ENCODE data around the gene GALNT10.

Gene GALNT10

GRCh38 chr5:154411338-154411737, 220.8 kb downstream of the GALNT10 start:
- no peak for DNase-seq

GRCh38 chr5:154412316-154412715, 221.8 kb downstream of the GALNT10 start:
- DNase-seq = no peak

- DNase-seq = no peak
These were observed 222.4 kb downstream of the GALNT10 start for GRCh38 chr5:154412925-154413324.

GRCh38 chr5:154415114-154415513, 224.6 kb downstream of the GALNT10 start:
- DNase-seq = no peak

- no peak for DNase-seq
These were observed 227.8 kb downstream of the GALNT10 start for GRCh38 chr5:154418344-154418820.

GRCh38 chr5:154419236-154419635, 228.7 kb downstream of the GALNT10 start:
- no peak for DNase-seq

GRCh38 chr5:154421868-154422267, 231.3 kb downstream of the GALNT10 start:
- no peak for DNase-seq

- DNase-seq = no peak
These were observed 231.8 kb downstream of the GALNT10 start for GRCh38 chr5:154422298-154422697.

GRCh38 chr5:154428208-154428607, 237.7 kb downstream of the GALNT10 start:
- DNase-seq = no peak

GRCh38 chr5:154429341-154429740, 238.8 kb downstream of the GALNT10 start:
- no peak for DNase-seq

- DNase-seq = no peak
These were observed 239.9 kb downstream of the GALNT10 start for GRCh38 chr5:154430466-154430865.

GRCh38 chr5:154430961-154431630, 240.6 kb downstream of the GALNT10 start:
- no peak for DNase-seq

- no peak for DNase-seq
These were observed 244.7 kb downstream of the GALNT10 start for GRCh38 chr5:154435226-154435625.

GRCh38 chr5:154437281-154437965, 246.9 kb downstream of the GALNT10 start:
- no peak for DNase-seq

- no peak for DNase-seq
These were observed 250.0 kb downstream of the GALNT10 start for GRCh38 chr5:154440540-154440939.

- no peak for DNase-seq
These were observed 252.3 kb downstream of the GALNT10 start for GRCh38 chr5:154442801-154443200.

GRCh38 chr5:154444556-154445421, 254.3 kb downstream of the GALNT10 start:
- DNase-seq = no peak

GRCh38 chr5:154445422-154446194, 255.1 kb downstream of the GALNT10 start, which contains the start of gene SAP30L:
SAP30L (plus strand) TSS chr5:154445997; CDS start chr5:154446605, 608 bp downstream.
- peak; percentile 99 for DNase-seq

GRCh38 chr5:154446195-154447088, 255.9 kb downstream of the GALNT10 start:
- DNase-seq = peak; percentile 86

- no peak for DNase-seq
These were observed 256.7 kb downstream of the GALNT10 start for GRCh38 chr5:154447089-154447725.

GRCh38 chr5:154449786-154450185, 259.3 kb downstream of the GALNT10 start:
- DNase-seq = no peak

All from right hindlimb (tissue), 1 donor.